Neural cell (in vitro differentiated cells): ENCODE data around the gene SIGLEC12.

ENCODE experiments used
- EP300 ChIP-seq: fragments of 450-650 bp; conservative IDR thresholded peaks from 2 replicates; pipeline ENCODE4 v1.6.1; 2014; ENCODE audit warnings: antibody characterized with exemption, mild to moderate bottlenecking, moderate library complexity; ENCODE audit not compliant: poor library complexity, severe bottlenecking
- EZH2 ChIP-seq: fragments of 200-600, 300-800 bp; shearing (Covaris generic), sonication (generic); IDR thresholded peaks from 2 replicates; pipeline ENCODE4 v1.6.1; 2014; ENCODE audit warnings: antibody characterized with exemption, low read length, borderline replicate concordance, mild to moderate bottlenecking; ENCODE audit not compliant: insufficient read depth, poor library complexity, severe bottlenecking
- MXI1 ChIP-seq: fragments of 450-650 bp; conservative IDR thresholded peaks from 2 replicates; pipeline ENCODE4 v1.6.1; 2014; ENCODE audit warnings: antibody characterized with exemption, mild to moderate bottlenecking; ENCODE audit not compliant: poor library complexity, severe bottlenecking
- POLR2AphosphoS5 ChIP-seq: IDR thresholded peaks from 2 replicates; pipeline ENCODE4 v1.6.1; 2012
- RAD21 ChIP-seq: fragments of 450-650 bp; conservative IDR thresholded peaks from 2 replicates; pipeline ENCODE4 v1.6.1; 2014; ENCODE audit warnings: antibody characterized with exemption, mild to moderate bottlenecking, moderate library complexity
- REST ChIP-seq: IDR thresholded peaks from 2 replicates; pipeline ENCODE4 v1.6.1; 2012; ENCODE audit warnings: borderline replicate concordance
- SMC3 ChIP-seq: fragments of 450-650 bp; conservative IDR thresholded peaks from 2 replicates; pipeline ENCODE4 v1.6.1; 2014; ENCODE audit warnings: antibody characterized with exemption, mild to moderate bottlenecking, moderate library complexity; ENCODE audit not compliant: poor library complexity
- TF ChIP-seq, protein P1 (sequence below): fragments of 450-650 bp; IDR thresholded peaks from 2 replicates; pipeline ENCODE4 v1.5.1; 2014; ENCODE audit warnings: antibody characterized with exemption, mild to moderate bottlenecking, moderate library complexity; ENCODE audit not compliant: poor library complexity, severe bottlenecking

DNA sequence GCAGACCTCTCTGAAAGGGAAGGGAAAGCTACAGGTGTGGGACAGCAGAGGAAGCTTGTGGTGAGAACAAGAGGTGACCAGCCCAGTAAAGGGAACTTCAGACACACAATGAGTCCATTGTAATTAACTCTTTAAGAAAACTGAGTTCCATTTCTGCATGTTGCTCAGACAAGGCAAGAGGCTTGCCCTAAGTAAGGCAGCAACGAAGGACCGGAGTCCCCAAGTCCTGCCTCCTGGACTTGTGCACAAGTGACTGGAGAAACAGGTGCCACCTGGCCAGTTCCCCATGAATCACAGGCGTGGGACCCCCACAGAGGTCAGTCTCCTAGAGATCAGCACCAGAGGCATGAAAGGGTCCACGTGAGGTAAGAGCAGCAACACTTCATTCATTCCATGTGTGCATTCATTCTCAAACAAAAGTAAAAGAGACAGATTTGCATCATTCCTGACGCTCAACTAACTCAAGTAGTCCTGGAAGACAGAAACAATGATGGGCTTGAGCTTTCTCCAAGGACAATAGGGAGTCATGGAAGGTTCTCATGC, 44.6 kb upstream of the SIGLEC12 start:
- no peak for TF ChIP-seq SMC3
- no peak for TF ChIP-seq MXI1
- TF ChIP-seq REST, result no peak
- TF ChIP-seq RAD21, result no peak
- TF ChIP-seq, protein P1, sequence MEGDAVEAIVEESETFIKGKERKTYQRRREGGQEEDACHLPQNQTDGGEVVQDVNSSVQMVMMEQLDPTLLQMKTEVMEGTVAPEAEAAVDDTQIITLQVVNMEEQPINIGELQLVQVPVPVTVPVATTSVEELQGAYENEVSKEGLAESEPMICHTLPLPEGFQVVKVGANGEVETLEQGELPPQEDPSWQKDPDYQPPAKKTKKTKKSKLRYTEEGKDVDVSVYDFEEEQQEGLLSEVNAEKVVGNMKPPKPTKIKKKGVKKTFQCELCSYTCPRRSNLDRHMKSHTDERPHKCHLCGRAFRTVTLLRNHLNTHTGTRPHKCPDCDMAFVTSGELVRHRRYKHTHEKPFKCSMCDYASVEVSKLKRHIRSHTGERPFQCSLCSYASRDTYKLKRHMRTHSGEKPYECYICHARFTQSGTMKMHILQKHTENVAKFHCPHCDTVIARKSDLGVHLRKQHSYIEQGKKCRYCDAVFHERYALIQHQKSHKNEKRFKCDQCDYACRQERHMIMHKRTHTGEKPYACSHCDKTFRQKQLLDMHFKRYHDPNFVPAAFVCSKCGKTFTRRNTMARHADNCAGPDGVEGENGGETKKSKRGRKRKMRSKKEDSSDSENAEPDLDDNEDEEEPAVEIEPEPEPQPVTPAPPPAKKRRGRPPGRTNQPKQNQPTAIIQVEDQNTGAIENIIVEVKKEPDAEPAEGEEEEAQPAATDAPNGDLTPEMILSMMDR, result no peak
- TF ChIP-seq EZH2, result no peak
- no peak for TF ChIP-seq EP300
- no peak for TF ChIP-seq POLR2AphosphoS5
